ENCODE data around the gene ZNF662.

Gene ZNF662

GRCh38 chr3:42964266-42964665 is 58.3 kb downstream of the ZNF662 start:
- DNase-seq (ENCODE audit: extremely low read depth, insufficient read length): no peak
- no peaks in the 10 kb centered on the region for H3K27me3 ChIP-seq (replicated peaks; ENCODE audit: control insufficient read depth, insufficient read depth, low read length)
- TF ChIP-seq, protein P1, sequence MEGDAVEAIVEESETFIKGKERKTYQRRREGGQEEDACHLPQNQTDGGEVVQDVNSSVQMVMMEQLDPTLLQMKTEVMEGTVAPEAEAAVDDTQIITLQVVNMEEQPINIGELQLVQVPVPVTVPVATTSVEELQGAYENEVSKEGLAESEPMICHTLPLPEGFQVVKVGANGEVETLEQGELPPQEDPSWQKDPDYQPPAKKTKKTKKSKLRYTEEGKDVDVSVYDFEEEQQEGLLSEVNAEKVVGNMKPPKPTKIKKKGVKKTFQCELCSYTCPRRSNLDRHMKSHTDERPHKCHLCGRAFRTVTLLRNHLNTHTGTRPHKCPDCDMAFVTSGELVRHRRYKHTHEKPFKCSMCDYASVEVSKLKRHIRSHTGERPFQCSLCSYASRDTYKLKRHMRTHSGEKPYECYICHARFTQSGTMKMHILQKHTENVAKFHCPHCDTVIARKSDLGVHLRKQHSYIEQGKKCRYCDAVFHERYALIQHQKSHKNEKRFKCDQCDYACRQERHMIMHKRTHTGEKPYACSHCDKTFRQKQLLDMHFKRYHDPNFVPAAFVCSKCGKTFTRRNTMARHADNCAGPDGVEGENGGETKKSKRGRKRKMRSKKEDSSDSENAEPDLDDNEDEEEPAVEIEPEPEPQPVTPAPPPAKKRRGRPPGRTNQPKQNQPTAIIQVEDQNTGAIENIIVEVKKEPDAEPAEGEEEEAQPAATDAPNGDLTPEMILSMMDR (IDR thresholded peaks at IDR 0.05; ENCODE audit: insufficient read depth, low read length, poor library complexity, severe bottlenecking): no peak
- no peaks in the 10 kb centered on the region for H3K36me3 ChIP-seq (ENCODE audit: control insufficient read depth, insufficient read depth, low read length)
- no peak overlapping the region for H3K4me3 ChIP-seq (replicated peaks; ENCODE audit: low read depth, low read length)
